Stimulated activated naive CD4-positive, alpha-beta T cell (primary cell): ENCODE measurements around the gene SHLD2.
"Not testable (repeated sequence)": the region's sequence is repeated elsewhere in the genome, so short reads cannot be mapped to it uniquely, and the experiment has no call there.

Experiments
- DNase-seq, 6 experiments: peaks; one replicate each; lab custom pipeline; 2025; lab: John Stamatoyannopoulos, UW

Gene SHLD2

GRCh38 chr10:87145598-87145997 is 50.6 kb downstream of the SHLD2 start:
- not testable (repeated sequence) for DNase-seq

GRCh38 chr10:87149020-87149609 is 54.1 kb downstream of the SHLD2 start:
- not testable (repeated sequence) for DNase-seq

GRCh38 chr10:87151516-87151915 is 56.5 kb downstream of the SHLD2 start:
- DNase-seq = not testable (repeated sequence)

- not testable (repeated sequence) for DNase-seq
Observed at GRCh38 chr10:87156841-87157240, 61.8 kb downstream of the SHLD2 start.

- DNase-seq = not testable (repeated sequence)
Observed at GRCh38 chr10:87157821-87158220, 62.8 kb downstream of the SHLD2 start.

- not testable (repeated sequence) for DNase-seq
Observed at GRCh38 chr10:87162703-87163293, 67.8 kb downstream of the SHLD2 start.

- not testable (repeated sequence) for DNase-seq
Observed at GRCh38 chr10:87163414-87163813, 68.4 kb downstream of the SHLD2 start.

GRCh38 chr10:87169857-87170256 is 74.9 kb downstream of the SHLD2 start:
- not testable (repeated sequence) for DNase-seq

- not testable (repeated sequence) for DNase-seq
Observed at GRCh38 chr10:87170705-87171104, 75.7 kb downstream of the SHLD2 start.

GRCh38 chr10:87171670-87172069 is 76.7 kb downstream of the SHLD2 start:
- DNase-seq = not testable (repeated sequence)

- not testable (repeated sequence) for DNase-seq
Observed at GRCh38 chr10:87172178-87172577, 77.2 kb downstream of the SHLD2 start.

GRCh38 chr10:87177587-87177986 is 82.6 kb downstream of the SHLD2 start:
- not testable (repeated sequence) for DNase-seq

- not testable (repeated sequence) for DNase-seq
Observed at GRCh38 chr10:87184421-87184820, 89.4 kb downstream of the SHLD2 start.

- DNase-seq = not testable (repeated sequence)
Observed at GRCh38 chr10:87186016-87186415, 91.0 kb downstream of the SHLD2 start.

- not testable (repeated sequence) for DNase-seq
Observed at GRCh38 chr10:87187573-87187972, 92.6 kb downstream of the SHLD2 start.

GRCh38 chr10:87191841-87192240 is 96.8 kb downstream of the SHLD2 start:
- not testable (repeated sequence) for DNase-seq

GRCh38 chr10:87200924-87201323 is 105.9 kb downstream of the SHLD2 start:
- DNase-seq = not testable (repeated sequence)

GRCh38 chr10:87204801-87205200 is 109.8 kb downstream of the SHLD2 start:
- not testable (repeated sequence) for DNase-seq

GRCh38 chr10:87206922-87207321 is 111.9 kb downstream of the SHLD2 start:
- DNase-seq = not testable (repeated sequence)

- DNase-seq = not testable (repeated sequence)
Observed at GRCh38 chr10:87210309-87210708, 115.3 kb downstream of the SHLD2 start.

GRCh38 chr10:87211848-87212247 is 116.8 kb downstream of the SHLD2 start:
- not testable (repeated sequence) for DNase-seq

- DNase-seq = not testable (repeated sequence)
Observed at GRCh38 chr10:87213150-87213765, 118.3 kb downstream of the SHLD2 start.

GRCh38 chr10:87213806-87214205 is 118.8 kb downstream of the SHLD2 start:
- not testable (repeated sequence) for DNase-seq
